8988T (cell line): ENCODE measurements around the gene ZNF48.

Source experiments
- DNase-seq: peaks from one replicate; pipeline ENCODE4 v3.0.0; 2011

ZNF48 gene

DNA sequence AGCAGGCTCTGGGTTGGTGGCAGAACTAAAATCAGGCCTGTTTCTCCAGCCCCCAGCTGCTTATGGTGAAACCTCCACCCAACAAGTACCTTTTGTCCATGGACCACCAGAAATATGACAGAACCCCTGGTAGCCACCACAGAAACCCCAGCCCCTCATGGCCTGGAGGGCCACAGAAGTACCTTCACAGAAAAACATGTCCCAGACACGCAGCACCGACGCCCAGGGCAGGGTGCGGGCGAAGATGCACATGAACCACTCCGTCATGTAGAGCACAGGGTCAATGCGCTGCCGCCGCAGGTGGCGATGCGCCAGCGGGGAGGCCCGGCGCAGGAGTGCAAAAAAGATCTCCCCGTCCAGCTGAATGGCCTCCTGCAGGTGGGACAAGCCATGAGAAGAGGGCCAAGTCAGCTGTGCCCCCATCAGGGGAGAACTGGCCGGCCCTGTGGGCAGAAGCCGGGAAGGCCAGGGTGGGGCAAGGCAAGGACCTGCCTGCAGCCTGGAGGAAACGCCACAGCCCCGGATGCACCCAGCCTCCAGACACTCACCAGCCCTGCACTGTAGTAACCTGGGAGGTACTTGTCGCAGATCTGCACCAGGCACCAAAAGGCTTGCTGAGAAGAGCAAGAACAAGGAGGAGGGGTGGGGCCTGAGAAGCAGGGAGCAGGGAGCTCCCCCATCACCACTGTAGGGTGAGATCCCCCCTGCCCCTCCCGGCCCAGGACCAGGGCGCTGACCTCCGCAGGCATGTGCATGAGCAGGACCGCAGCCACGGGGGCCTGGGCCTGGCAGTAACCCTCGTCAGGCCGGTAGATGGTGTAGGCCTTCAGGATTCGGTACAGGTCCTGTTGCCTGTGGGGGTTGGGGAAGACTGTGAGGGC lies 36.0 kb upstream of the ZNF48 start:
- DNase-seq, result no peak

DNA sequence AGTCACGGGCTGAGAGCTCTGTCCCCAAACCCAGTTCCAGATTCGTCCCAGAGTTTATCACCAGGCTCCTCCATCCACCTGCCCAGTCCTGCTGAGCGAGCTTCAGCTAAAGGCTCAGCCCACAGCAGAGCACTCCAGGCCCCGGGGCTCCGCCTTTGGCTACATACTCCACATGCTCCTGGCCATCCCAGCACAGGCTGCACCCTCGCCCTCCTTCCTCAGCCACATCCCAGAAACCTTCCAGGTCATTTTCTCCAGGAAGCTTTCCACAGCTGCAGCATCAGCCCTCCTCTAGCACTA lies 35.4 kb upstream of the ZNF48 start:
- DNase-seq, result no peak

DNA sequence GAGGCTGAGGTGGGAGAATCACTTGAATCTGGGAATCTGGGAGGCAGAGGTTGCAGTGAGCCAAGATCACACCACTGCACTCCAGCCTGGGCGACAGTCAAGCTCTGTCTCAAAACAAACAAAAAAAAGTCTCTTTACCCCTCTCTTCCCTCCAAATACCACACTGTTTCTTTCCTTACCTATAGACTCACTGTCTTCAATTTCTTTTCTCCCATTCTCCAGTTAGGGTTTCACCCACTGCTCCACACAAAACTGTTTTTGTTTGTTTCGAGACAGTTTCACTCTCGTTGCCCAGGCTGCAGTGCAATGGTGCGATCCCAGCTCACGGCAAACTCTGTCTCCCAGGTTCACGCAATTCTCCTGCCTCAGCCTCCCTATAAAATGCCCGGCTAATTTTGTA lies 34.0 kb upstream of the ZNF48 start:
- DNase-seq, result no peak

DNA sequence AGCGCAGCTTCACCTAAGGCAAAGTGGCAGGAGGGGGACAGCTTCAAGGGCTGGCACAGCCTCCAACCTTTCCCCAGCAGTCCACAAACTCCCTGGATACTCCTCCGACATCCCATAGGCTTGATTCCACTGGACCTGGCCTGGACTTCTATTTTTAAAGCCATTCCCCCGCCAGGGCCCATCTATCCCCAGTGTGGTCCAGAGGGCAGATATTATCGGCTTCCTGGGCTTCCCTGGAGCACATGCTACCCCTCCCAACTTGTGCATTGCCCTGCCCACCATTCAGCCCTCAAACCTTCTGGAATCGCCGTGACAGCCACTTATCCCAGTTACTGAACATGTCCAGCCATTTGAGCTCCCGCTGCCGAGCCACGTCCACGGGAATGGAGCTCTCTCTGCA lies 30.0 kb upstream of the ZNF48 start:
- DNase-seq, result no peak

DNA sequence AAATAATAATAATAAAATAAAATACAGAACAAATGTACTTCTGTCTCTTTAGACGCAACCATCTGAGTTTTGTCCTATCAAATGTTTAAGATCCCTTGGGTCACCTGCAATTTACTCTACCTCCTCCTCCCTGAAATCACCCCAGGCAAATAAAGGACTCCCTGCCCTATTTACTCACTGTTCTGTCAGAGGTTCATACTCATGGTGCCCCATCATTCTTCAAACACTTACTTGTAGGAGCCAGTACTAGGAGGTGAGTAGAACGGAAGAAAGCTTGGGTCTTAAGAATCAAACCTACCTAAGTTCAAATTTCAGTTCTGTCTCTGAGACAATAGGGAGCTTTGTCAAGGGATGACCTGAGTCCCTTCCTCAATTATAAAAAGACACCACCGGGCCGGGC lies 28.7 kb upstream of the ZNF48 start:
- DNase-seq, result no peak

DNA sequence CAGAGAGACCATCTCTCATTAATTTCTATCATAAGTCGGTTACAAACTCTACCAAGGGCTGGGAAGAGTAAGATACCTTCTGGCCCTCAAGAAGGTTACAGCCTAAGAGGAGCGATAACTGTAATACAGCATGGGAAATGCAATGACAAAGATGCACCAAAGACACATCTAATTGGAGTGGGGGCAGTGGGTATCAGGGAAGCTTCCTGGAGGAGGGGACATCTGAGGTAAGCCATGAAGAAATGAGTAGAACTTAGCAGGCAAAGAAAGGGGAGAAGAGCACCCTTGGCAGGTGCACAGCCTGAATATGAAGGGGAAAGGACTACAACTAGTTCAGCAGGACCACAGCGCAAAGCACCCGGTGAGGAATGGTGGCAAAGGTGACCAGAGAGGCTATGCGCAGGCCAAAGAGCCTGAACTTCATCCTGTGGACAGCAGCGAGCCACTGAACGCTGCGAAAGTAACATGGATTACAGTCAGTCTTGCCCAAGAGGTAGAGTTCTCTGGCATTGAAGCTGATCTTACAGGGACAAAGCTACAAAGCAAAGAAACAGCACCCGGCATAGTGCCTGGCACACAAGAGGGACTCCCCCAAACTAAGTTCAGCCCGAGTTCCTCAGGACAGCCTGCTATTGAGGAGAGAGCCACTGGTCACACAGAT lies 27.7 kb upstream of the ZNF48 start:
- DNase-seq, result no peak

DNA sequence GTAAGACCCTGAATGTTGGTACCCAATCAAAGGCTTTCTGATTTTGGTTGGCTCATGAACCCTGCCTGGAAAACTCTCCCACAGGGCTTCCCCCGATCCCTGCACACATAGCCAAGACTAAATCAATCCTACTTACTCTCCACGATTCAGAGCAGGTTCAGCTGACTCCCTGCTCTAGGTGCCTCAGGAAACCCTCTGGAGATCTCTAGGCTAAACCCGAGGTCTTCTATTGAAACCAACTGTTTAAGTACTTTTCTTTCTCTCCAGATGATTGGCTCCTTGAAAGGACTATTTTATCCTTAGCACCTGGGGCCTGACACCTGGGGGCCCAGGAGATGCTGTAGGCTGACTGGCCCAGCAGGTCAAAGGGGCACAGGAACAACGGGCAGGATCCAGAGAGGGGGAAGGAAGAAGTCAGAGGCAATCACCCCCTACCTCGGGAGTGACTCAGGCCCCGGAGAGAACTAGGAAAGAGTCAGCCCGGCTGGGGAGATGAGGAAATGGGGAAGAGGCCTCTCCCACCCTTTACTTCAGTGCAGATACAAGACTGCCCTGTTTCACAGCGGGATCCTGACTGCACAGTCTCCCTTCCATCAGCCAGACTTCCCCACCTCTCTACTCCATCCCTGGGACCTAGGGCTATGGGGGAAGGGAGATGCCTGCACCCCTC lies 27.0 kb upstream of the ZNF48 start:
- no peak for DNase-seq

DNA sequence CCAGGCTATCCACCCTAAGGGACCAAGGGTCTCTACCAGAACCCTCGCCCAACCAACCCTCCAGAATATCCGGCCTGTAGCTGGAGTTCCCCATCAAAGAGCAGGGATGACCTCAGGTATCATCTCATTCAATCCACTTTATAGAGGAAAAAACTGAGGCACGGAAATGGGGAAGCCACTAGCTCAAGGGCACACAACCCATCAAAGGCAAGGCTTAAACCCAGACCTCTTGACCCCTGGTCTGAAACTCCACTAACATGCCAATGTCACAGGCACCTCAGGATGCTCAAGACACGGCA lies 26.5 kb upstream of the ZNF48 start:
- no peak for DNase-seq

DNA sequence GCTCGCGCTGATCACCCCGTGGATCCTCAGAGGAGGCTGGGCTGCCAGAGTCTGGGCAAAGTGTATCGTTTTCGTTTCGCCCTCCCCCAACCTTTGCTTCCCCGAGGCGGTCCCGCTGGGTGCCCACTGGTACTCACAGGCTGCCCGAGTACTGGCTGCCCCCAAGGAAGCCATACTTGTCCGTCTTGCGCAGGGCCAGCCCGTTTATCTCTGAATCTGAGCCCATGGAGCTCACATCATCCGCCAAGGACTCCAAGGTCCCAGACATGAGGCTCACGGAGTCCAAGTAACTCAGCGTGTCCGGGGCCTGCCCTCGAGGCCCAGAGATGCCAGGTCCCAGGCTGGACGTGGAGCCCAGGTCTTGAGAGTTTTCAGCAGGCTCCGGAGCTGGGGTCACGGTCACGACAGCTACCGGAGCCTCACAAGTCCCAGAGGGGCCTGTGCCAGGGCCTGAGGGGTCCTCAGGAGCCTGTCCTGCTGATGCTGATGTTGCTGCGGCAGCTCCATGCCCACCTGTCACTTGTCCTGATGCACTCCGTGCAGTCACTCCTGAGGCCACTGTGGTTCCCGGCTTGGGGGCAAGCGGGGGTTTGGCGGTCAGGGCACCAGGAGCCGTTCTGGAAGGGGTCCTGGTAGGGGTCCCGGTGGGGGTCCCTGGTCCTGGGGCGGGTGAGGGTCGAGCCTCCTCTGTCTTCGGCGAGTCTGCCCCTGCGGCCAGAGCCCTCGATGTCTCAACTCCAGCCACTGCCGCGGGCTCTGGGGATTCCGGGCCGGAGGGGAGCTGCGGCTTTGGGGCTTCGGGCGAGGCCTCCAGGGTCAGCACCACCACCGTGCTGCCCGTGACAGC lies 25.9 kb upstream of the ZNF48 start:
- no peak for DNase-seq

DNA sequence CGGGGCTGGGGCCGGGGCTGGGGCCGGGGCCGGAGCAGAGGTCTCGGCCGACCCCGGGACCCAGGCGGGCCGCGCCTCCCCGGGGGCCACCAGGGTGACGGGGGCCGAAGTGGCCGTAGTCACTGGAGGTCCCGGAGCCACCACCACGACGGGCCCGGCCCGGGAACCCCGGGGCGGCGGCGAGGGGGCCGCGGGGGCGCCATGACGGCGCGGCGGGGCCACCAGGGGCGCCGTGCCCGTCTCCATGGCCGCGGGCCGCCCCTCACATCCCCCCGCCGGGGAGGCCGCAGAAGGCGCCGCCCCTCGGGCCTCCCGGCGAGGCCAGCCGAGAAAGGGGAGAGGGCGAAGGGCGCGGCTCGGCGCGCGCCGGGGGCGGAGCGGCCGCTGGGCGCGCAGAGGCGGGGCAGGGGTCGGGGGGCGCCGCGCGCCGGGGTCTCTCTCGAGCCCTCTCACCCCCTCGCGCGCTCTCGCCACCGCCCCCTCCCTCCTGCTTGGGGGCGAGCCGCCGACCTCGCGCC lies 25.2 kb upstream of the ZNF48 start:
- DNase-seq, result no peak

DNA sequence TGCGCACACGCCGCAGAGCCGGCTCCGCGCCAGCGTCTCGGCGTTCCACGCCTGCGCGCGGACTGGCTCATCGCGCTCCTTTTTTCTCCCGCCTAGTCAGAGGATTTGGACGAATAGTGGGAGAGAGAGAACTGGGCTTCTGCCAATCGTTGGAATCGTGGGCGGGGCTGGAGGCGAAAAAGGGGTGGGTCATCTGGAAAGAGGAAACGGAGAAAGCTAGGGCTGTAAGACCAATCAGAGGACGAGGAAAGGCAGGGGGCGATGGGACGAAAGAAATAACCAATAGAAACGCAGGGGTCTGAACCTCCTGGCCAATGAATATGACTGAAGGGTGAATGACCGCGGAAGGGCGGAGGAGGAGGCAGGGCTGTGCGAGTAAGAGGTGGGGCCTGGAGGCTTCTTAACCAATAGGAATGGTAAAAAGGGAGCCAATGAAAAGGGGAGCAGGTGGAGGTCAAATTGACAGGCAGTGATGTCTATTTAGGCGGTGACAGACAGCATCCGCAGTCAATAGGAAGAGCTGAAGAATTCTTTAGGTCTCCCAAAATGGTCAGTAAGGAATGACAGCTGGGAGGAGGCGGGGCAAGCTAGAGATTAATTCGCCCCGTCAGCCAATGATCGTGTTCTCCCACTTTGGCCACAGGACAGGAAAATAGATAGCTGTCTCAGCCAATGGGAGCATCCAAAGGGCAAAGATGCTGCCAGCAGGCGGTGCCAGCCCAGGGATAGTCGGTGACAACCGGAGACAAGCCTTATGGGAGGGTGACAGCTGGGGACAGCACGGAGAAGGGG lies 24.6 kb upstream of the ZNF48 start, which contains the start of gene TBC1D10B:
Gene TBC1D10B (minus strand): TSS at position 39 of the 792 bp plus-strand sequence. CDS start 311 bp downstream, outside the sequence.
- DNase-seq, result peak; percentile 95

DNA sequence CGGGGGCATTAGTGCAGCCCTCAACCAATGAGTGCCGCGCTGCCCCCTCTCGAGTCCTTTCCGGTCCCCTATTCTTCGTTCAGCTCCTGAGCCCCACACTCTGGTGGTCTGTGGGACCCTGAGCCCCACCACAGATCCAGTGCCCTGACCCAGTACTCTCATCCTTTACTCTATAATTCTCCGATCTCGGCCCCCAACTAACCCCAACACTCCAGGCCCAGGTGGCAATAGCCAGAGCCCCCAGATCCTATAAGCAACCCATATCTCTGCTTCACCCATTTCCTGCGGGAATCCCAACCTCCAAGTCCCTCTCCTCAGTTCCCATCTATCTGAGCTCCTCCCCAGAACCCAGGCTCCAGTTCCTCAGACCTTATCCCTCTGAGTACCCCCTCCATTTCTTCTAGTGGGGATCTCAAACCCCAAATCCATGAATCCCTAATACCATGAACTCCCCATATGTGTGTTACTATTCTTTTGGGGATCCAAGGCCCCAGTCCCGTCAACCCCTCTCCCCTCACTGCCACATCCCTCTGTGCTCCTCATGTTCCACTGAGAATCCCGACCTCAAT lies 23.9 kb upstream of the ZNF48 start:
- DNase-seq, result no peak

DNA sequence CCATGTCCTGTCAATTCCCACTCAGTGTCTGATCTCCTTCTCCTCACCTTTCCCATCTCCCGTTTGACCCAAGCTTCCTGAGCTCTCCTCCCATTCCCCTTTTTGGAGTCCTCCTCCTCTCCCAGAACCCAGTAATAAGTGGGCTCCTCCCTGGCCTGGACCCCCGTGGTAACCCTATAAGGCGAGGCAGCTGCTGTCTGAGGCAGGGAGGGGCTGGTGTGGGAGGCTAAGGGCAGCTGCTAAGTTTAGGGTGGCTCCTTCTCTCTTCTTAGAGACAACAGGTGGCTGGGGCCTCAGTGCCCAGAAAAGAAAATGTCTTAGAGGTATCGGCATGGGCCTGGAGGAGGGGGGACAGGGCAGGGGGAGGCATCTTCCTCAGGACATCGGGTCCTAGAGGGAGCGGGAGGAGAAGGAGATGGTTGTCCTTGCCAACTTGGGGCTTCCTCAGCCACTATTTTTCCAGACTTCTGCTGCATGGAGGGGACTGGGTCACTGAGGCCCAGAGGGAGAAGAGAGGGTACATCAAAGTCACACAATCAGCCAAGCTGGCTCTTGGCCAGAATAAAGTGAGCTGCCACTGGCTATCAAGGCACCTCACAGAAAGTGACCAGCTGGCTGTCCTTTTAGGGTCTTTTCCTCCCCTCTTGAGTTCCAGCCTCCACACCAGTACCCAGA lies 23.0 kb upstream of the ZNF48 start:
- DNase-seq, result no peak

DNA sequence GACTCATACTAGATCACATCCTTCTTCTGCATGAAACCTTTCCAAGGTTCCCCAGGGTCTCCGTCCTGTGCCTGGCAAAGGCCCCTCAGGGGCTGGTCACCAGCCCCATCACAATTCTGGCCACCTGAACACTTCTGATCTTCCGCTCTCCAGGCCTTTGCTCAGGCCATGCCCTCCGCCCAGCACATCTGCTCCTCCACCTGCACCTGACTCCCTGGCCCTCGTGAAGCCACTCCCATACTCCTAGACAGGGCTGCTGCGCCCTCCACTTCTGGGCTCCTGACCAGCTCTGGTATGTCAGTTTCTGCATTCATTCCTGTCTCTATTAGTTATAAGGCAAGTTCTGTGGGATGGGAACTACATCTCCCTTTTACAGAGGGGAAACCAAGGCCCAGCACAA lies 22.5 kb upstream of the ZNF48 start:
- DNase-seq, result no peak

DNA sequence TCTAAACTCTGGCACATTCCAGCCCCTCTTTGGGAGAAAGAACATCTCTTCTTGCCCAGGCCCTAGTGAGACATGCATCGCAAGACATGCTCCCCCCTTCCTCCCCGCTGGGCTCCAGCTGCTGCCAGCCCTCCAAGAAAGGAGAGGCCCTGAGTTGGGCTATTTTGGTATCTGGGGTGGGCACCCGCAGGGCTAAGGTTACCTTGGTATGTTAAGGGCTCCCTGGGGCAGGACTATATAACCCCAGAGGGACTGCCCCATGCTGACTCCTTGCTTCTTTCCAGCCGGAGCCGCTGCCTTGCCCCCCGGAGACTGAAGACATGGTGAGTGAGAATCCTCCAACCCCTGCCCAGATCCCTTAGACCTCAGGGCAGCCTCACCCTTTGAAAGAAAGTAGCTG lies 20.7 kb upstream of the ZNF48 start, which contains the start of gene MYL11:
Gene MYL11 (plus strand): TSS at position 265 of the 400 bp plus-strand sequence. CDS start 56 bp downstream, at position 321.
- no peak for DNase-seq

DNA sequence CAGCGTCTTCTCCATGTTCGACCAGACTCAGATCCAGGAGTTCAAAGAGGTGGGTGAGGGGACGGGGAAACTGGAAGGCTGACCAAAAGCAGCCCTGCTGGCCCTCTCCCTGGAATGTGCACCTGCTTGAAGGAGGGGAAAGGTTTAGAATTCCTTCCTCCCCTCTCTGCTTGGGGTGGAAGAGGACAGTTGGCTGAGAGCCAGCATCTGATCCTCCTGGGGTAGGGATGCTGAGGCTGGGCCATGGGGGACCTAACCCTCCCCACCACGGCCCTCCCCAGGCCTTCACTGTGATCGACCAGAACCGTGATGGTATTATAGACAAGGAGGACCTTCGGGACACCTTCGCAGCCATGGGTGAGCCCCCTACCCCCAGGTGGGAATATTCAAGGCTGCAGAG lies 19.4 kb upstream of the ZNF48 start:
- no peak for DNase-seq

DNA sequence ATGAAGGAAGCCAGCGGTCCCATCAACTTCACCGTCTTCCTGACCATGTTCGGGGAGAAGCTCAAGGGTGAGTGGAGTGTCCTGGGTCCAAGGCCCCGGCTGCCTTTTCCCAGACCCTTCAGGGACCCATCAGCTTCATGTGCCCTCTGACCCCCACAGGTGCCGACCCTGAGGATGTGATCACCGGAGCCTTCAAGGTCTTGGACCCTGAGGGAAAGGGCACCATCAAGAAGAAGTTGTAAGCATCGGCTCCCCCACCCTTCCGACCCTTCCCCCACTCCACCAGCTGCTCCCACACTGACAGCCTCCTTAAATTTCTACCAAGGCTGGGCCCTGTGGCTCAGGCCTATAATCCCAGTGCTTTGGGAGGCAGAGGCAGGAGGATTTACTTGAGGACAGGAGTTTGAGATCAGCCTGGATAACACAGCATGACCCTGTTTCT lies 18.7 kb upstream of the ZNF48 start:
- DNase-seq, result no peak

DNA sequence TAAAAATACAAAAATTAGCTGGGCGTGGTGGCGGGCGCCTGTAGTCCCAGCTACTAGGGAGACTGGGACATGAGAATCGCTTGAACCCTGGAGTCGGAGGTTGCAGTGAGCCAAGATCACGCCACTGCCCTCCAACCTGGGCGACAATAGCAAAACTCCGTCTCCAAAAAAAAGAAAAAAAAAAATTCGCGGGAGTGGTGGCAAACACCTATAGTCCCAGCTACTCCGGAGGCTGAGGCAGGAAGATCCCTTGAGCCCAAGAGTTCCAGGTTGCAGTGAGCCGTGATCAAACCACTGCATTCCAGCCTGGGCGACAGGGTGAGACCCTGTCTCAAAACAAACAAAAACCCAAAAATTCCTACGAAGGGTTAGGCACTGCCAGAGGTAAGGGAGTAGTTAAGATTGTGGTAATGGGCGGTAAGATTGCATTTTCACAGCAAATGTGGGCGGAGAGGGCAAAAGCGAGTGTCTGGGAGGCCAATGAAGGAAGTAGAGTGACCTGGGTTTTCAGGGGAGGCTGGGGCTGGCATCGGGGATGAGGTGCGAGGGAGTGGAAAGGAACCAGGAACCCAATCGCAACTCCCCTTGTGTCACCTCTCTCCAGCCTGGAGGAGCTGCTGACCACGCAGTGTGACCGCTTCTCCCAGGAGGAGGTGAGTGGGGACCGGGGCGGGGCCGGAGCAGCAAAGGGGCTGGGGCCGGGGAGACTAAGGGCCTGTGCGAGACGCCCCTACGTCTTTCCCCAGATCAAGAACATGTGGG lies 18.0 kb upstream of the ZNF48 start:
- no peak for DNase-seq

DNA sequence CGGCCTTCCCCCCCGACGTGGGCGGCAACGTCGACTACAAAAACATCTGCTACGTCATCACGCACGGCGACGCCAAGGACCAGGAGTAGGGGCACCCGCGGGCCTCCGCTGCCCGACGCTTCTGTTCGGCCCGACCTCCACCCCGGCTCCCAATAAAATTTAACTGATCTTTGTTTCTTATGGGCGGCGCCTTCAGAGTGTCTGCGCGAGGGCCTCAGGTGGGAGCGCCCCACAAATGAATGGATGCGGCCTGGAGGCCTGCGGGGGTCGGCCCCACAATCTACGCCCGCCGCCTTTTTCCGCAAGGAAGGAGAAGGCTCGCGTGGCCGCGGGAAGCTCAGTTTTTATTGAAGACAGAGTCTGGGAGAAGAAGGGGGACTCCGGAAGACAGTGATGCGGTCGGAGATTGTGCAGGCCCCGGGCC lies 17.4 kb upstream of the ZNF48 start:
- DNase-seq, result peak; percentile 58
